ENCODE data around the gene LRRC23.

LRRC23 gene

GRCh38 chr12:6960593-6961277 lies 56.1 kb downstream of the LRRC23 start:
- Histone ChIP-seq H3K27ac (peak overlapping the region; percentile 76), H3K9me3 (ENCODE audit: severe bottlenecking) (no peaks in the 10 kb centered on the region), H3K36me3 (peaks cover 19% of the 10 kb centered on the region), H3K27me3 (ENCODE audit: insufficient read depth, low read depth, severe bottlenecking) (no peaks in the 10 kb centered on the region), H3K4me3 (ENCODE audit: low read depth, low read length) (no peak overlapping the region)
- peak; percentile 60 for TF ChIP-seq CTCF (IDR thresholded peaks at IDR 0.05; ENCODE audit: low read depth, low read length)
- DNase-seq, result no peak

GRCh38 chr12:6961278-6961694 lies 56.7 kb downstream of the LRRC23 start:
- Histone ChIP-seq H3K27ac (peak overlapping the region; percentile 76), H3K27me3 (ENCODE audit: insufficient read depth, low read depth, severe bottlenecking) (no peaks in the 10 kb centered on the region), H3K36me3 (peaks cover 25% of the 10 kb centered on the region), H3K9me3 (ENCODE audit: severe bottlenecking) (no peaks in the 10 kb centered on the region), H3K4me3 (ENCODE audit: low read depth, low read length) (peak overlapping the region; percentile 20)
- DNase-seq, result no peak
- TF ChIP-seq CTCF (IDR thresholded peaks at IDR 0.05; ENCODE audit: low read depth, low read length), result no peak

- Histone ChIP-seq H3K27ac (peak overlapping the region; percentile 76), H3K9me3 (ENCODE audit: severe bottlenecking) (no peaks in the 10 kb centered on the region), H3K4me3 (ENCODE audit: low read depth, low read length) (peak overlapping the region; percentile 20), H3K27me3 (ENCODE audit: insufficient read depth, low read depth, severe bottlenecking) (no peaks in the 10 kb centered on the region), H3K36me3 (peaks cover 30% of the 10 kb centered on the region)
- DNase-seq, result peak; percentile 84
- TF ChIP-seq CTCF (IDR thresholded peaks at IDR 0.05; ENCODE audit: low read depth, low read length), result peak; percentile 69
Observed at GRCh38 chr12:6961695-6962284, 57.2 kb downstream of the LRRC23 start.

DNA sequence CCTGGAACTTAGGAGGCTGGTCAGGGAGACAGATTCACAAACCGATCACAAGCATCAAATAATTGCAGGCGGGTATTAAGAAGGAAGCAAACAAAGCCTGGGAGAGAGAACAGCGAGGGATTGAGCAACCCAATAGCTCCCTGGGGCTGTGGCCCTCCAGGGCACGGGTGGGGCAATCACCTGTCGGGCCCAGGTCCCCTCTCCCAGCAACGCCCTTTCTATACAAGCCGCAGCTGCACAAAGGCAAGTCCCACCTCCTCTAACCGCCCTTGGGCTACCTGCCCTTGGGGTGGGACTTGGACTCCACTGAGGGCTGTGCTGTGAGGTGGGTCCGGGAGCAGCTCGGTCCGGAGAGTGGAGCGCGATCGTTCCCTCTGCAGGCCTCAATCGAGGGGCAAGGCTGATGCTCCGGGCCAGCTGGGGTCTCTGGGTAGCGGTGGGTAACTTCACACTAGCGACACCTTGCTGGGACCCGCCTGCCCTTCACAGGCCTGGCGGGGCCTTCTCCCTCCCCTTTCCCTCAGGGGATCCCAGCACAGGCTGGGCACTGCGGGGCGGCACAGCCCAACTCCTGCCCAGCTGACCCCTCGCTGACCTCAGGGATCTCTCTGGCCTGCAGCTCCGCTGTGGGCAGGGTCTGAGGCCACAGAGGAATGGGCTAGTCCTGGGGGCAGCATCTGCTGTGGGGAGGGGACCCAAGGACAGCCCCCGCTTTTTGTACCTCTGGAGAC lies 57.8 kb downstream of the LRRC23 start:
- no peak for TF ChIP-seq CTCF (IDR thresholded peaks at IDR 0.05; ENCODE audit: low read depth, low read length)
- no peaks in the 10 kb centered on the region for H3K27me3 ChIP-seq (ENCODE audit: insufficient read depth, low read depth, severe bottlenecking)
- peaks cover 36% of the 10 kb centered on the region for H3K36me3 ChIP-seq
- peak overlapping the region; percentile 76 for H3K27ac ChIP-seq
- H3K4me3 ChIP-seq (ENCODE audit: low read depth, low read length), result peak overlapping the region; percentile 20; the same call in 1 of the 2 replicates
- no peaks in the 10 kb centered on the region for H3K9me3 ChIP-seq (ENCODE audit: severe bottlenecking)
- DNase-seq, result no peak

GRCh38 chr12:6963016-6963731 lies 58.6 kb downstream of the LRRC23 start:
- no peak for DNase-seq
- Histone ChIP-seq H3K4me3 (ENCODE audit: low read depth, low read length) (no peak overlapping the region), H3K36me3 (peaks cover 43% of the 10 kb centered on the region), H3K9me3 (ENCODE audit: severe bottlenecking) (no peaks in the 10 kb centered on the region), H3K27me3 (ENCODE audit: insufficient read depth, low read depth, severe bottlenecking) (no peaks in the 10 kb centered on the region), H3K27ac (peak overlapping the region; percentile 76)
- no peak for TF ChIP-seq CTCF (IDR thresholded peaks at IDR 0.05; ENCODE audit: low read depth, low read length)
